Common myeloid progenitor, CD34-positive (primary cell): ENCODE data around the gene C3. TPM values are rescaled to one million over a fixed set of nuclear protein-coding genes. Genes with fewer than 3 reads are reported as not detected.

ENCODE experiments used
- CTCF ChIA-PET: fragments of 350-600 bp; sonication (Branson Sonifier 250); formaldehyde crosslinking; loops from one replicate; lab custom pipeline; 2021; ENCODE audit warnings: antibody characterized with exemption; lab: Charles Lee
- POLR2A ChIA-PET: fragments of 350-600 bp; sonication (Branson Sonifier 250); formaldehyde crosslinking; loops from one replicate; lab custom pipeline; 2021; ENCODE audit warnings: antibody characterized with exemption; lab: Charles Lee
- DNase-seq, 3 donors: peaks; one replicate each; pipeline versions ENCODE4 v3.0.0 to v3.0.0-alpha.2; 2013
- H3K27ac ChIP-seq, 2 experiments: 1 replicate in 1 of 2; 2 replicates in 1 of 2; pipeline ENCODE4 v1.7.0; 2013; ENCODE audit warnings: inconsistent platforms in 2 of 2, low read length in 2 of 2, mild to moderate bottlenecking in 2 of 2, low read depth in 1 of 2, moderate library complexity in 1 of 2; ENCODE audit not compliant: severe bottlenecking in 2 of 2, insufficient read depth in 1 of 2, poor library complexity in 1 of 2
- H3K27me3 ChIP-seq, 5 experiments: replicated peaks in 2 of 5; 1 replicate in 3 of 5; 2 replicates in 2 of 5; pipeline versions ENCODE4 v1.6.1 to v1.7.0; 2013; ENCODE audit warnings: low read length in 4 of 5, mild to moderate bottlenecking in 2 of 5, moderate library complexity in 2 of 5, inconsistent platforms in 1 of 5; ENCODE audit not compliant: insufficient read depth in 5 of 5, control insufficient read depth in 4 of 5
- H3K36me3 ChIP-seq, 4 experiments: 1 replicate in 2 of 4; 2 replicates in 2 of 4; pipeline versions ENCODE4 v1.6.1 to v1.7.0; 2013; ENCODE audit warnings: low read length in 3 of 4, control low read depth in 1 of 4, mild to moderate bottlenecking in 1 of 4; ENCODE audit not compliant: control insufficient read depth in 4 of 4, insufficient read depth in 4 of 4
- H3K4me1 ChIP-seq, 4 experiments: 1 replicate in 3 of 4; 2 replicates in 1 of 4; pipeline versions ENCODE4 v1.6.1 to v1.7.1; 2013; ENCODE audit warnings: low read length in 3 of 4, mild to moderate bottlenecking in 3 of 4, control low read depth in 1 of 4, inconsistent platforms in 1 of 4, moderate library complexity in 1 of 4; ENCODE audit not compliant: control insufficient read depth in 4 of 4, insufficient read depth in 4 of 4; ENCODE audit errors: control extremely low read depth in 1 of 4
- H3K4me3 ChIP-seq, 7 experiments: 1 replicate in 4 of 7; 2 replicates in 3 of 7; pipeline versions ENCODE4 v1.5.1 to v1.7.0; 2013; ENCODE audit warnings: mild to moderate bottlenecking in 7 of 7, low read length in 6 of 7, moderate library complexity in 6 of 7, inconsistent platforms in 2 of 7, low read depth in 2 of 7, control low read depth in 1 of 7; ENCODE audit not compliant: insufficient read depth in 4 of 7, control insufficient read depth in 1 of 7; ENCODE audit errors: extremely low read depth in 1 of 7
- H3K9me3 ChIP-seq, 5 experiments: 1 replicate in 4 of 5; 2 replicates in 1 of 5; pipeline versions ENCODE4 v1.6.1 to v1.7.1; 2013; ENCODE audit warnings: low read length in 4 of 5, mild to moderate bottlenecking in 2 of 5, inconsistent platforms in 1 of 5, low read depth in 1 of 5, moderate library complexity in 1 of 5; ENCODE audit not compliant: control insufficient read depth in 4 of 5, insufficient read depth in 2 of 5; ENCODE audit errors: control extremely low read depth in 1 of 5
- WGBS: methylation state at CpG from one replicate; pipeline ENCODE4 v1.1.5; 2013; ENCODE audit not compliant: insufficient coverage; 5-methylcytosine and 5-hydroxymethylcytosine counted together
- polyA plus RNA-seq: library from polyadenylated mRNA; unstranded; fragments of 120-200 nt; gene quantifications from one replicate; pipeline ENCODE4 v1.2.1, GENCODE V29; 2013

Gene C3
- polyA plus RNA-seq: 0.13 TPM

DNA sequence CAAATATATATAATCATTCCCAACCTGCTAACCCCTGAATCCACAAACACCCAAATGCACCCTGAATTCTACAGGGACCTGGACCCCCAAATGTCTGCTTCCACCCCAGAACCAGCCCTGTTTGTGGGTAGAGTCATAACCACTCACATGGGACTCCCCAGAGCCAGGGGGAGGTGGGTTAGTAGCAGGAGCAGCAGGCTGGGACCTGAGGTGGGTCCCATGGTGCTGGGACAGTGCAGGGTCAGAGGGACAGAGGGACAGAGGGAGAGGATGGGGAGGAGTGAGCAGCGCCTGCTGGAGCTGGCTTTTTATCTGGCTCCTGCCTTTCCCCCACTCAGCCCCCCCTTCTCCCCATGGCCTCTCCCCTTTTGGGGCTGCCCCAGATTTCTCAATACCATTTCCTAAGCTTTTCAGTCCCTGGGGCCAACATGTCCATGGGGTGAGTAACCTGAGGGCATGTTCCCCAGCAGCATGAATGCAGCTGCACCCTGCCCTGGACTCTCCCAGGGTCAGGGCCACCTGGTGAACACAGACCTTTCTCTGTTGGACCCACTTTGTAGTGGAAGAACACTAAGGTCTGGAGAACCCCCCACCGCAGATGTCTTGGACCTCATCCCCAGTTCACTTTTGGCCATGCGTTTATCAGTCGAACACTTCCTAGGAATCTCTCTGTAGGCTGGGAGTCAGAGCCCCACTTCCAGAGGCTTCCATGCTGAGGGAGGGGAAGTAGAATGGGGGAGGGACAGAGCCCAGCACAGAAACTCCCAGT lies at the start of gene C3:
TSS of gene C3 (minus strand) at position 282 of the 769 bp plus-strand sequence. CDS start at position 221, 61 bp downstream.
- Histone ChIP-seq H3K4me3 (peak within 1 kb of the TSS in 1 of 7 experiments; percentile 28), H3K27me3 (no peaks in the 10 kb centered on the region), H3K4me1 (peaks cover 0 to 56% (median 43%) of the 10 kb centered on the region in 4 experiments), H3K27ac (peak within 1 kb of the TSS in 1 of 2 experiments; percentile 14), H3K36me3 (no peaks in the 10 kb centered on the region), H3K9me3 (no peaks in the 10 kb centered on the region)
- 100% methylated on average over 1 of the region's 4 CpGs for WGBS
- ChIA-PET POLR2A (interaction anchor here (1.0 kb wide), 1 partner anchor 17 kb away, joined by 3 read pairs; the partner anchor contains the start of gene GPR108), CTCF (interaction anchor here (1.1 kb wide), 1 partner anchor 87 kb away, joined by 3 read pairs; no protein-coding TSS in a partner anchor)
- peak in 2 of 3 donors; percentile 55 to 61 for DNase-seq

DNA sequence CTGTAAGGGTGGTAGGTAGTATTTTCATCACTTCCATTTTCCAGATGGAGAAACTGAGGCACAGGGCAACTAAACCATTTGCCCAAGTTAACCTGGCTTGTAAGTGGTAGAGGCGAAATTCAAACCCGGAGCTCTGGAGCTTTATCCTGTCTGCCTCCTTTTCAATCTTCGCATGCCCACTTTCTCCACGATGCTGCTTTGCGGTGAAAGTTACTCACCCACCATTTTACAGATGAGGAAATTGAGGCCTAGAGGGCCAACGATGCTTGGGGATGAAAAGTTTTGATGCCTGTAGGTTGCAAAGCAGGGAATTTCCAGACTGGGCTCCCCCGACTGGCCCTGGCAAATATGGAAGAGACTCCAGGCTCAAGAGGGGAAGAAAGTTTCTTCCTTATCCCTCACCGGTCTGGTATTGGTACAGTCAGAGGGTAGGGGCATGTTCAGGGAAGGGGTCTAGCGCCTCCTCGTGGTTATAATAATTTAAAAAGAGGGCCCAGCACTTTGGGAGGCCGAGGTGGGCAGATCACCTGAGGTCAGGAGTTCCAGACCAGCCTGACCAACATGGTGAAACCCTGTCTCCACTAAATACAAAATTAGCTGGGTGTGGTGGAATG lies 48.7 kb upstream of the C3 start:
- 83% methylated on average over 10 of the region's 11 CpGs for WGBS
- Histone ChIP-seq H3K9me3 (no peaks in the 10 kb centered on the region), H3K4me3 (no peak overlapping the region), H3K27ac (no peak overlapping the region), H3K4me1 (peaks cover 2 to 39% (median 31%) of the 10 kb centered on the region in 4 experiments), H3K27me3 (no peaks in the 10 kb centered on the region), H3K36me3 (no peaks in the 10 kb centered on the region)
- ChIA-PET CTCF (interaction anchor here (0.5 to 9.5 kb wide), 10 partner anchors 21 to 643 kb away, joined by 3 to 92 read pairs (median 3); partner anchors contain the start of gene GPR108), POLR2A (no interaction called here)
- DNase-seq: peak in 2 of 3 donors; percentile 33 to 40

DNA sequence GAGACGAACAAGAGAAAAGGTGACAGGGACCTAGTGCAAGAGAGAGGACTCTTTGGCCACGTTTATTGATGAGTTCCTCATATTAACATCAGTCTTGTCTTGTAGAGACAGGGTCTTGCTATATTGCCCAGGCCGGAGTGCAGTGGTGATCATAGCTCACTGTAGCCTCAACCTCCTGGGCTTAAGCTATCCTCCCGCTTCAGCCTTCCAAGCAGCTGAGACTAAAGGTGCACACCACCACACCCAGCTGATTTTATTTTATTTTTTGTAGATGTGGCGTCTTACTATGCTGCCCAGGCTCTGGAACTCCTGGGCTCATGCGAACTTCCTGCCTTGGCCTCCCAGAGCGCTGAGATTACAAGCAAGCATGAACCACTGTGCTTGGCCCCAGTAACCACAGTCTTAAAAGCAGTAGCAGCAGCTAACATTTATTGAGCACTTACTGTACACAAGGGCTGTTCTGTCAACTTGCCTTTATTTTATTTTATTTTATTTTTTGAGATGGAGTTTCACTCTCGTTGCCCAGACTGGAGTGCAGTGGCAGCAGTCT lies 47.9 kb upstream of the C3 start:
- ChIA-PET CTCF (interaction anchor here (0.5 to 9.5 kb wide), 7 partner anchors 30 to 206 kb away, joined by 3 to 92 read pairs (median 4); partner anchors contain the start of gene GPR108), POLR2A (interaction anchor here (1.1 kb wide), 1 partner anchor 33 kb away, joined by 3 read pairs; no protein-coding TSS in a partner anchor)
- Histone ChIP-seq H3K27me3 (no peaks in the 10 kb centered on the region), H3K4me3 (peak overlapping the region; percentile 13 to 93 (median 76)), H3K27ac (no peak overlapping the region), H3K4me1 (peaks cover 2 to 33% (median 25%) of the 10 kb centered on the region in 4 experiments), H3K9me3 (no peaks in the 10 kb centered on the region), H3K36me3 (no peaks in the 10 kb centered on the region)
- 66% methylated on average over 6 of the region's 8 CpGs for WGBS
- DNase-seq: no peak

DNA sequence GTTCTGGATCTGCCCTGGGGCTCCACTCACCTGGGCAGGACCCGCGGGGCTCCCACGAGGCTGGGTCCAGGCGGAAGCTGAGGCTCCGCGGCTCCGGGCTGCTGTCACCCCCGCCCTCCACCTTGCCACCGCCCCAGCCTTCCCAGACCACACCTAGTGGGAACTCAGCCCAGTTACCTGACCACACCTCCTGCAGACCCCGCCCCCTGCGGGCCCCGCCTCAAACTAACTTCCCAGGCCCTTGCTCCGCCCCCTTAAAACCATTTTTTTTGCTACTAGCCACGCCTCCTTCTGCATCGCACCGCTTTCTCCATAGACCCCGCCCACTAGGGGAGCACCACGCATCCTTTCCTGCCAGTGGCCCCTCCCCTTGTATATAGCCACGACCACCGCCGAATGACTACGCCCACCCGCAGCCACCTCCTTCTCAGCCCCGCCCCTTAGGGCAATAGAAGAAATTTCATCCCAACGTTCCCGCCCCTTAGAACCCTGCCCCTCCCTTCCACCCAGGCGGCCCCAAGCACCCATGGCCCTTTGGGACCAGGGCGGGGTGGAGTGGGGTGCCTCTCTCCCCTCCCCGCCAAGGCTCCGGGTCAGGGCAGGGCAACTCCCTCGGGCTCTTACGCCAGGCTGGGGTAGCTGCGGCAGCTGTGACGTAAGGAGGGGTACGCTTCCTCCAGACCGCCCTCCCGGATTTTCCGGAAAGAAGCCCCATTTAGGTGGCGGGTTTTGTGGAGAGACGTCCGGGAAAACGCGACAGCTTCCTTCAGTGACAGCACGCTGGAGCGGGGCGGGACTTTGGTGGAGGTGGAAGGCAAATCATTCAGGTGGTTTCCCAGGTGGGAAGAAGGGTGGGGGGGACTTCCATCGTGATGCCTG lies 47.1 kb upstream of the C3 start, which contains the start of gene SH2D3A:
TSS of gene SH2D3A (minus strand) at position 79 of the 879 bp plus-strand sequence. CDS start 3,687 bp downstream, outside the sequence.
- Histone ChIP-seq H3K27me3 (no peaks in the 10 kb centered on the region), H3K27ac (peak within 1 kb of the TSS in 1 of 2 experiments; percentile 51), H3K9me3 (no peaks in the 10 kb centered on the region), H3K36me3 (no peaks in the 10 kb centered on the region), H3K4me3 (peak within 1 kb of the TSS; percentile 34 to 93 (median 76)), H3K4me1 (peaks cover 2 to 26% (median 21%) of the 10 kb centered on the region in 4 experiments)
- 2% methylated on average over 34 of the region's 47 CpGs for WGBS
- ChIA-PET CTCF (interaction anchor here (1.2 to 9.5 kb wide), 3 partner anchors 13 to 35 kb away, joined by 3 to 92 read pairs (median 6); no protein-coding TSS in a partner anchor), POLR2A (interaction anchor here (0.5 to 1.2 kb wide), 3 partner anchors 34 to 95 kb away, joined by 3 to 7 read pairs (median 3); no protein-coding TSS in a partner anchor)
- peak; percentile 94 to 96 (median 96) for DNase-seq

DNA sequence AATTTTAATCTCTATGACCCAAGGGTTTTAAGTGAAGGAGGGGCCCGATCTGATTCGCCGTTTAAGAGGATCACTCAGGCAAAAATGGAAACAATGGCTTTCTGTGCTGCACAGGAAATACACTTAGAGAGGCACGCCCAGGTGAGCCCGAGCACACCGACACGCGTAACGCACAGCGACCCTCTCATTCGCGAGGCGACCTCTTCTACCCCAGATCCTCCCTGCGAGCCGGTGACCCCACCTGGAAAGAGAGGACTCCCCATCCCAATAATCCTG lies 46.6 kb upstream of the C3 start:
- 0% methylated on average over 13 of the region's 15 CpGs for WGBS
- CTCF ChIA-PET: interaction anchor here (1.2 to 9.5 kb wide), 2 partner anchors 13 to 35 kb away, joined by 3 to 92 read pairs; no protein-coding TSS in a partner anchor
- peaks cover 2 to 26% (median 21%) of the 10 kb centered on the region in 4 experiments for H3K4me1 ChIP-seq
- H3K27ac ChIP-seq: peak overlapping the region in 1 of 2 experiments; percentile 51
- H3K36me3 ChIP-seq: no peaks in the 10 kb centered on the region
- DNase-seq: peak in 2 of 3 donors; percentile 42 to 56
- POLR2A ChIA-PET: interaction anchor here (1.2 kb wide), 1 partner anchor 60 kb away, joined by 3 read pairs; no protein-coding TSS in a partner anchor
- H3K9me3 ChIP-seq: no peaks in the 10 kb centered on the region
- no peaks in the 10 kb centered on the region for H3K27me3 ChIP-seq
- peak overlapping the region; percentile 34 to 93 (median 76) for H3K4me3 ChIP-seq
